K562 (cell line): ENCODE measurements around the gene DXO. TPM values are rescaled to one million over a fixed set of nuclear protein-coding genes. Genes with fewer than 3 reads are reported as not detected.

Source experiments
- CHD1 ChIP-seq: fragments of 200-600 bp; sonication (generic); IDR thresholded peaks from one replicate; pipeline ENCODE4 v1.6.1; 2012; ENCODE audit warnings: mild to moderate bottlenecking, moderate library complexity, low read length, inconsistent platforms
- GATAD2B ChIP-seq: fragments of 450-650 bp; IDR thresholded peaks from 2 replicates; pipeline ENCODE4 v1.6.1; 2017; ENCODE audit warnings: mild to moderate bottlenecking, borderline replicate concordance
- KLF16 ChIP-seq: IDR thresholded peaks from 2 replicates; pipeline ENCODE4 v1.6.1; 2016; ENCODE audit warnings: antibody characterized with exemption
- MAFK ChIP-seq: IDR thresholded peaks from 2 replicates; pipeline ENCODE4 v1.6.1; 2011; ENCODE audit warnings: low read length, improper control_type of control experiment
- MXI1 ChIP-seq: IDR thresholded peaks from 2 replicates; pipeline ENCODE4 v1.6.1; 2011; ENCODE audit warnings: low read depth, mild to moderate bottlenecking, improper control_type of control experiment, low read length
- NFYB ChIP-seq: IDR thresholded peaks from 2 replicates; pipeline ENCODE4 v1.6.1; 2011; ENCODE audit warnings: mild to moderate bottlenecking, moderate library complexity; ENCODE audit not compliant: insufficient read length; ENCODE audit errors: extremely low read depth
- PTBP1 ChIP-seq: fragments of 200-400 bp; formaldehyde crosslinking; IDR thresholded peaks from 2 replicates; pipeline ENCODE4 v1.6.1; 2017; ENCODE audit warnings: low read depth, low read length
- TARDBP ChIP-seq: fragments of 450-650 bp; IDR thresholded peaks from 2 replicates; pipeline ENCODE4 v1.6.1; 2016
- ZNF707 ChIP-seq: fragments of 250-450 bp; sonication (Bioruptor Pico); conservative IDR thresholded peaks from 2 replicates; pipeline ENCODE4 v1.8.0; 2022; ENCODE audit warnings: inconsistent platforms, mild to moderate bottlenecking, moderate library complexity
- ZNF76 ChIP-seq: fragments of 250-450 bp; sonication (Bioruptor Pico); IDR thresholded peaks from 2 replicates; pipeline ENCODE4 v1.4.0; 2020; ENCODE audit warnings: mild to moderate bottlenecking, moderate library complexity, borderline replicate concordance
- ZNF778 ChIP-seq: fragments of 450-650 bp; formaldehyde crosslinking; IDR thresholded peaks from 2 replicates; pipeline ENCODE4 v1.4.0; 2020; ENCODE audit warnings: mild to moderate bottlenecking, moderate library complexity
- polyA plus RNA-seq, 8 experiments: library from polyadenylated mRNA; depleted of rRNA in 4 of 8; stranded (reverse) in 5 of 8; unstranded in 3 of 8; fragments of >200 nt; fragmentation: Nextera tagmentation in 2 of 8; fragmentation: Illumina TruSeq in 1 of 8; extraction: Ambion mirVana in 2 of 8; extraction: Trizol in 1 of 8; gene quantifications; 2 replicates each; pipeline versions ENCODE4 v1.2.1 to v1.2.3, GENCODE V29; 2011 to 2014; ENCODE audit warnings: inconsistent platforms in 1 of 8, missing spikeins in 1 of 8
- total RNA-seq, 7 experiments: library from RNA; depleted of rRNA in 6 of 7; stranded (reverse); fragments of >200 nt in 6 of 7; fragmentation: Illumina TruSeq in 2 of 7; extraction: Trizol in 2 of 7; gene quantifications; 2 replicates each; pipeline versions ENCODE4 v1.2.1 to v1.2.3, GENCODE V29; 2011 to 2021; ENCODE audit warnings: low replicate concordance in 1 of 7
- TF ChIP-seq, protein P1 (sequence below): fragments of 450-650 bp; formaldehyde crosslinking; IDR thresholded peaks from 2 replicates; pipeline ENCODE4 v1.4.0; 2022; ENCODE audit warnings: missing genetic modification characterization
- TF ChIP-seq, protein P2 (sequence below): fragments of 250-450 bp; sonication (Bioruptor Pico); IDR thresholded peaks from 2 replicates; pipeline ENCODE4 v1.8.0; 2022; ENCODE audit warnings: moderate library complexity, mild to moderate bottlenecking, inconsistent platforms
- TF ChIP-seq, protein P3 (sequence below): fragments of 250-450 bp; sonication (Bioruptor Pico); IDR thresholded peaks from 2 replicates; pipeline ENCODE4 v1.4.0; 2020; ENCODE audit warnings: mild to moderate bottlenecking, moderate library complexity
- TF ChIP-seq, protein P4 (sequence below): fragments of 250-450 bp; sonication (Bioruptor Pico); IDR thresholded peaks from 2 replicates; pipeline ENCODE4 v1.4.0; 2020; ENCODE audit warnings: mild to moderate bottlenecking
- TF ChIP-seq, protein P5 (sequence below): fragments of 250-450 bp; sonication (Bioruptor Pico); IDR thresholded peaks from 2 replicates; pipeline ENCODE4 v1.9.0; 2021; ENCODE audit warnings: mild to moderate bottlenecking, inconsistent platforms

The DXO gene
- total and polyA plus RNA-seq, 9 of the 15 experiments (the other 6 are each of a cell fraction or from before 2014, with no cell fraction given), result 6.4 to 35.1 (median 19.4) TPM

DNA sequence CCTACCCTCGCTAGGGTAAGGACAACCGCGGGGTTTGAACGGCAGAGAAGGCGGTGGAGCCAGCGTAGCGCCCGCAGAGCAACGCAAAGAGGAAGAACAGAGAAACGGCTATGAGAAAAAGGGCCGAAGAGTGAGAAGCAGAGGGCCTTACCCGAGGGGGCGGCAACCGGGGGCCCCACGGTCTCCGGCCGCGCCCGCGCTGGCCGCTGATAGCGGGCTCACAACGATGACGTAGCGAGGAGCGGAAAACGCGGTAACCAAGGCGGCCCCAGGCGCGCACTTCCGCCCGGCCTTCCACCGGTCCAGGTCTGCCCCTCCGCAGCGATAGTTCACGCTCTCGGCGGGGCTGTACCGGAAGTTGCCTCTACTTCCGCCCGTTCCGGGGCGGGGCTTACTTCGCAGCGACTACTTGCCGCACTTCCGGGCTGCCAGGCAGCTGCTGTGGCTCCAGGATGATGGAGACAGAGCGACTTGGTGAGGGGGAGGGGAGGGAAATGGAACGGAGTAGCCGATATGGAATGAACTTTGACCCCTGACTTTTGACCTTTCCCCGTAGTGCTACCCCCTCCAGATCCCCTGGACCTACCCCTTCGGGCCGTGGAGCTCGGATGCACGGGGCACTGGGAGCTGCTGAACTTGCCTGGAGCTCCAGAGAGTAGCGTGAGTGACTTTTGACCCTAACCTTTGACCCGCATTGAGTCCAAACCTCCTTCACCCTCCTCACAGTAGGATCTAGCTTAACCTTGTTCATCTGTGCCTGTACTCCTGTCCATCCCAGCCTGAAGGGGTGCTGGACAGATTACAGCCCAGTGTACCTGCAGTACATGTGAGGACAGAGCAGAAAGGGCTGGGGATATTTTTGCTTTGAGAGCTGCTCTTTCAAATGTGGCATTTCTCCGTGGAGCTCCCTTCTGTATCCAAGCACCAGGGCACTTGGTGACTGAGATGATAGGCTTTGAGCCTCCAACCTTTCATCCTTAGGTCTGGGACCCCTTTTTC, 12.9 kb downstream of the DXO start, which contains the start of the genes NELFE and SKIC2 (continued):
- peak; percentile 95 for TF ChIP-seq ZNF76 (CRISPR knock-in tag)
- peak; percentile 74 for TF ChIP-seq ZNF707 (CRISPR knock-in tag)
- TF ChIP-seq, protein P1, sequence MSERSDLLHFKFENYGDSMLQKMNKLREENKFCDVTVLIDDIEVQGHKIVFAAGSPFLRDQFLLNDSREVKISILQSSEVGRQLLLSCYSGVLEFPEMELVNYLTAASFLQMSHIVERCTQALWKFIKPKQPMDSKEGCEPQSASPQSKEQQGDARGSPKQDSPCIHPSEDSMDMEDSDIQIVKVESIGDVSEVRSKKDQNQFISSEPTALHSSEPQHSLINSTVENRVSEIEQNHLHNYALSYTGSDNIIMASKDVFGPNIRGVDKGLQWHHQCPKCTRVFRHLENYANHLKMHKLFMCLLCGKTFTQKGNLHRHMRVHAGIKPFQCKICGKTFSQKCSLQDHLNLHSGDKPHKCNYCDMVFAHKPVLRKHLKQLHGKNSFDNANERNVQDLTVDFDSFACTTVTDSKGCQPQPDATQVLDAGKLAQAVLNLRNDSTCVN (CRISPR knock-in tag), result peak; percentile 92
- no peak for TF ChIP-seq NFYB
- no peak for TF ChIP-seq TARDBP
- no peak for TF ChIP-seq MAFK
- TF ChIP-seq, protein P2, sequence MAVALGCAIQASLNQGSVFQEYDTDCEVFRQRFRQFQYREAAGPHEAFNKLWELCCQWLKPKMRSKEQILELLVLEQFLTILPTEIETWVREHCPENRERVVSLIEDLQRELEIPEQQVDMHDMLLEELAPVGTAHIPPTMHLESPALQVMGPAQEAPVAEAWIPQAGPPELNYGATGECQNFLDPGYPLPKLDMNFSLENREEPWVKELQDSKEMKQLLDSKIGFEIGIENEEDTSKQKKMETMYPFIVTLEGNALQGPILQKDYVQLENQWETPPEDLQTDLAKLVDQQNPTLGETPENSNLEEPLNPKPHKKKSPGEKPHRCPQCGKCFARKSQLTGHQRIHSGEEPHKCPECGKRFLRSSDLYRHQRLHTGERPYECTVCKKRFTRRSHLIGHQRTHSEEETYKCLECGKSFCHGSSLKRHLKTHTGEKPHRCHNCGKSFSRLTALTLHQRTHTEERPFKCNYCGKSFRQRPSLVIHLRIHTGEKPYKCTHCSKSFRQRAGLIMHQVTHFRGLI (CRISPR knock-in tag), result peak; percentile 85
- peak; percentile 96 for TF ChIP-seq MXI1
- TF ChIP-seq ZNF778 (CRISPR knock-in tag), result no peak
- TF ChIP-seq GATAD2B, result peak; percentile 100
- TF ChIP-seq, protein P3, sequence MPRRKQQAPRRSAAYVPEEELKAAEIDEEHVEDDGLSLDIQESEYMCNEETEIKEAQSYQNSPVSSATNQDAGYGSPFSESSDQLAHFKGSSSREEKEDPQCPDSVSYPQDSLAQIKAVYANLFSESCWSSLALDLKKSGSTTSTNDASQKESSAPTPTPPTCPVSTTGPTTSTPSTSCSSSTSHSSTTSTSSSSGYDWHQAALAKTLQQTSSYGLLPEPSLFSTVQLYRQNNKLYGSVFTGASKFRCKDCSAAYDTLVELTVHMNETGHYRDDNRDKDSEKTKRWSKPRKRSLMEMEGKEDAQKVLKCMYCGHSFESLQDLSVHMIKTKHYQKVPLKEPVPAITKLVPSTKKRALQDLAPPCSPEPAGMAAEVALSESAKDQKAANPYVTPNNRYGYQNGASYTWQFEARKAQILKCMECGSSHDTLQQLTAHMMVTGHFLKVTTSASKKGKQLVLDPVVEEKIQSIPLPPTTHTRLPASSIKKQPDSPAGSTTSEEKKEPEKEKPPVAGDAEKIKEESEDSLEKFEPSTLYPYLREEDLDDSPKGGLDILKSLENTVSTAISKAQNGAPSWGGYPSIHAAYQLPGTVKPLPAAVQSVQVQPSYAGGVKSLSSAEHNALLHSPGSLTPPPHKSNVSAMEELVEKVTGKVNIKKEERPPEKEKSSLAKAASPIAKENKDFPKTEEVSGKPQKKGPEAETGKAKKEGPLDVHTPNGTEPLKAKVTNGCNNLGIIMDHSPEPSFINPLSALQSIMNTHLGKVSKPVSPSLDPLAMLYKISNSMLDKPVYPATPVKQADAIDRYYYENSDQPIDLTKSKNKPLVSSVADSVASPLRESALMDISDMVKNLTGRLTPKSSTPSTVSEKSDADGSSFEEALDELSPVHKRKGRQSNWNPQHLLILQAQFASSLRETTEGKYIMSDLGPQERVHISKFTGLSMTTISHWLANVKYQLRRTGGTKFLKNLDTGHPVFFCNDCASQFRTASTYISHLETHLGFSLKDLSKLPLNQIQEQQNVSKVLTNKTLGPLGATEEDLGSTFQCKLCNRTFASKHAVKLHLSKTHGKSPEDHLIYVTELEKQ (CRISPR knock-in tag), result peak; percentile 85
- TF ChIP-seq KLF16, result no peak
- no peak; the same call in 1 of the 2 replicates for TF ChIP-seq PTBP1
- peak; percentile 68 for TF ChIP-seq CHD1
- TF ChIP-seq, protein P4, sequence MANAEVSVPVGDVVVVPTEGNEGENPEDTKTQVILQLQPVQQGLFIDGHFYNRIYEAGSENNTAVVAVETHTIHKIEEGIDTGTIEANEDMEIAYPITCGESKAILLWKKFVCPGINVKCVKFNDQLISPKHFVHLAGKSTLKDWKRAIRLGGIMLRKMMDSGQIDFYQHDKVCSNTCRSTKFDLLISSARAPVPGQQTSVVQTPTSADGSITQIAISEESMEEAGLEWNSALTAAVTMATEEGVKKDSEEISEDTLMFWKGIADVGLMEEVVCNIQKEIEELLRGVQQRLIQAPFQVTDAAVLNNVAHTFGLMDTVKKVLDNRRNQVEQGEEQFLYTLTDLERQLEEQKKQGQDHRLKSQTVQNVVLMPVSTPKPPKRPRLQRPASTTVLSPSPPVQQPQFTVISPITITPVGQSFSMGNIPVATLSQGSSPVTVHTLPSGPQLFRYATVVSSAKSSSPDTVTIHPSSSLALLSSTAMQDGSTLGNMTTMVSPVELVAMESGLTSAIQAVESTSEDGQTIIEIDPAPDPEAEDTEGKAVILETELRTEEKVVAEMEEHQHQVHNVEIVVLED, result peak; percentile 78
- TF ChIP-seq, protein P5, sequence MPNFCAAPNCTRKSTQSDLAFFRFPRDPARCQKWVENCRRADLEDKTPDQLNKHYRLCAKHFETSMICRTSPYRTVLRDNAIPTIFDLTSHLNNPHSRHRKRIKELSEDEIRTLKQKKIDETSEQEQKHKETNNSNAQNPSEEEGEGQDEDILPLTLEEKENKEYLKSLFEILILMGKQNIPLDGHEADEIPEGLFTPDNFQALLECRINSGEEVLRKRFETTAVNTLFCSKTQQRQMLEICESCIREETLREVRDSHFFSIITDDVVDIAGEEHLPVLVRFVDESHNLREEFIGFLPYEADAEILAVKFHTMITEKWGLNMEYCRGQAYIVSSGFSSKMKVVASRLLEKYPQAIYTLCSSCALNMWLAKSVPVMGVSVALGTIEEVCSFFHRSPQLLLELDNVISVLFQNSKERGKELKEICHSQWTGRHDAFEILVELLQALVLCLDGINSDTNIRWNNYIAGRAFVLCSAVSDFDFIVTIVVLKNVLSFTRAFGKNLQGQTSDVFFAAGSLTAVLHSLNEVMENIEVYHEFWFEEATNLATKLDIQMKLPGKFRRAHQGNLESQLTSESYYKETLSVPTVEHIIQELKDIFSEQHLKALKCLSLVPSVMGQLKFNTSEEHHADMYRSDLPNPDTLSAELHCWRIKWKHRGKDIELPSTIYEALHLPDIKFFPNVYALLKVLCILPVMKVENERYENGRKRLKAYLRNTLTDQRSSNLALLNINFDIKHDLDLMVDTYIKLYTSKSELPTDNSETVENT (CRISPR knock-in tag), result peak; percentile 21; the same call in 1 of the 2 replicates
